PC-9 (cell line): Measurements from ENCODE around the gene RPL35. TPM values are rescaled to one million over a fixed set of nuclear protein-coding genes. Genes with fewer than 3 reads are reported as not detected.

Source experiments
- BruUV-seq: library from RNA; stranded (reverse); fragments of 400-500 nt; replicated peaks from 2 replicates; lab custom pipeline; 2021; lab: Mats Ljungman, UMichigan
- CTCF ChIA-PET: fragments of 300-600 bp; sonication (Branson Sonifier 250); formaldehyde crosslinking; loops from one replicate; lab custom pipeline; 2022; ENCODE audit warnings: antibody characterized with exemption; lab: Charles Lee
- POLR2A ChIA-PET: fragments of 300-600 bp; sonication (Branson Sonifier 250); formaldehyde crosslinking; loops from one replicate; lab custom pipeline; 2022; ENCODE audit warnings: antibody characterized with exemption; ENCODE audit not compliant: unreplicated experiment; lab: Charles Lee
- DNase-seq, 2 experiments: peaks; one replicate each; pipeline versions ENCODE4 v3.0.0 to v3.0.0-alpha.2; 2015 to 2022; ENCODE audit warnings: mixed read lengths in 1 of 2
- H2AFZ ChIP-seq: fragments of 200-600 bp; sonication (generic); 2 replicates; pipeline ENCODE4 v1.8.1; 2017; ENCODE audit warnings: antibody characterized with exemption
- H3F3A ChIP-seq: fragments of 200-600 bp; sonication (generic); 2 replicates; pipeline ENCODE4 v1.8.1; 2017; ENCODE audit warnings: antibody characterized with exemption, mild to moderate bottlenecking, low read depth; ENCODE audit not compliant: insufficient read depth
- H3K27ac ChIP-seq: fragments of 200-600 bp; sonication (generic); 2 replicates; pipeline ENCODE4 v1.6.1; 2016; ENCODE audit warnings: mixed run types
- H3K27me3 ChIP-seq: fragments of 200-600 bp; sonication (generic); 2 replicates; pipeline ENCODE4 v1.6.1; 2016; ENCODE audit warnings: low read depth, mixed run types; ENCODE audit not compliant: insufficient read depth
- H3K36me3 ChIP-seq: fragments of 200-600 bp; sonication (generic); 2 replicates; pipeline ENCODE4 v1.6.1; 2016; ENCODE audit warnings: low read depth, mixed run types
- H3K4me1 ChIP-seq: fragments of 200-600 bp; sonication (generic); replicated peaks from 2 replicates; pipeline ENCODE4 v1.6.1; 2016; ENCODE audit warnings: mixed run types; ENCODE audit not compliant: insufficient read depth
- H3K4me2 ChIP-seq: fragments of 200-600 bp; sonication (generic); 2 replicates; pipeline ENCODE4 v1.6.1; 2017; ENCODE audit warnings: mixed run types
- H3K4me3 ChIP-seq: fragments of 200-600 bp; sonication (generic); 2 replicates; pipeline ENCODE4 v1.6.1; 2016; ENCODE audit warnings: mixed run types
- H3K79me2 ChIP-seq: fragments of 200-600 bp; sonication (generic); 2 replicates; pipeline ENCODE4 v1.6.1; 2017; ENCODE audit warnings: low read depth, mixed run types
- H3K9me2 ChIP-seq: fragments of 200-600 bp; sonication (generic); 2 replicates; pipeline ENCODE4 v1.8.1; 2017; ENCODE audit warnings: mild to moderate bottlenecking; ENCODE audit not compliant: insufficient read depth
- H3K9me3 ChIP-seq: fragments of 200-600 bp; sonication (generic); 2 replicates; pipeline ENCODE4 v1.8.1; 2016; ENCODE audit warnings: low read depth; ENCODE audit not compliant: insufficient read depth
- H4K20me1 ChIP-seq: fragments of 200-600 bp; sonication (generic); 2 replicates; pipeline ENCODE4 v1.8.1; 2017; ENCODE audit not compliant: insufficient read depth
- EZH2 ChIP-seq: fragments of 200-600 bp; sonication (generic); IDR thresholded peaks from 2 replicates; pipeline ENCODE4 v1.8.0; 2017; ENCODE audit warnings: antibody characterized with exemption, low read depth
- intact Hi-C: fragments of 100-400 bp; cut with micrococcal nuclease; formaldehyde crosslinking; loops from one replicate; pipeline ENCODE4 v1.10.0; 2022; ENCODE audit not compliant: unreplicated experiment
- total RNA-seq: library from RNA; stranded (reverse); gene quantifications from 2 replicates; pipeline ENCODE4 v1.2.3, GENCODE V29; 2021
- TF ChIP-seq, protein P1 (sequence below): fragments of 200-600 bp; sonication (generic); conservative IDR thresholded peaks from 2 replicates; pipeline ENCODE4 v1.6.1; 2017; ENCODE audit warnings: mixed run types, antibody characterized with exemption, mild to moderate bottlenecking, moderate library complexity

The RPL35 gene
- total RNA-seq, 1 experiment from 2014 or later = 2,125 TPM

DNA sequence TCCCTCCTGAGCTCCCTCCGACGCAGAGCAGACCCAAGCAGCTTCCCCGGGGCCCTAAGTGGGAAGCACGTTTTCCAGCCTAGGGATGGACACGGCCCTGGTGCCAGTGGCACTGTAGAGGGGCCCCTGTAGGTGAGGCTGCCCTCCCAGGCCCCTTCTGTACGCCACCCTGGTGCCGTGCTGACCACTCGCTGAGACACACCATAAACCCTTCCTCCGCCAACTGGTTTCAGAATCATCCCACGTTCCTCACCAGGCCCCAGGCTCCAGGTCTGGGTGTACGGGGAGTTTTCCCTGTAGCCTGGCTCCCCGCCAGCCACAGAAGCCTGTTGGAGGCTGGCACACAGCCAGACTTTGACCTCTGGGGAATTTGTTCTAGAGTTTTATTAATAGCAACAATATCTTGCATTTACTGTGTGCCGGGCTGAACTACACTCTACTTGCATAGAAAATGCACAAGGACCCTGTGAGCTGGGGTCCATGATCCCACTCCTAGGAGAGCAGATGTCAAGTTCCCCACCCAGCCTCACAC, 26.7 kb downstream of the RPL35 start:
- H3K27me3 ChIP-seq = no peaks in the 10 kb centered on the region
- H3K36me3 ChIP-seq = no peaks in the 10 kb centered on the region
- peak overlapping the region; percentile 2; the same call in 1 of the 2 replicates for H3K4me3 ChIP-seq
- TF ChIP-seq, protein P1, sequence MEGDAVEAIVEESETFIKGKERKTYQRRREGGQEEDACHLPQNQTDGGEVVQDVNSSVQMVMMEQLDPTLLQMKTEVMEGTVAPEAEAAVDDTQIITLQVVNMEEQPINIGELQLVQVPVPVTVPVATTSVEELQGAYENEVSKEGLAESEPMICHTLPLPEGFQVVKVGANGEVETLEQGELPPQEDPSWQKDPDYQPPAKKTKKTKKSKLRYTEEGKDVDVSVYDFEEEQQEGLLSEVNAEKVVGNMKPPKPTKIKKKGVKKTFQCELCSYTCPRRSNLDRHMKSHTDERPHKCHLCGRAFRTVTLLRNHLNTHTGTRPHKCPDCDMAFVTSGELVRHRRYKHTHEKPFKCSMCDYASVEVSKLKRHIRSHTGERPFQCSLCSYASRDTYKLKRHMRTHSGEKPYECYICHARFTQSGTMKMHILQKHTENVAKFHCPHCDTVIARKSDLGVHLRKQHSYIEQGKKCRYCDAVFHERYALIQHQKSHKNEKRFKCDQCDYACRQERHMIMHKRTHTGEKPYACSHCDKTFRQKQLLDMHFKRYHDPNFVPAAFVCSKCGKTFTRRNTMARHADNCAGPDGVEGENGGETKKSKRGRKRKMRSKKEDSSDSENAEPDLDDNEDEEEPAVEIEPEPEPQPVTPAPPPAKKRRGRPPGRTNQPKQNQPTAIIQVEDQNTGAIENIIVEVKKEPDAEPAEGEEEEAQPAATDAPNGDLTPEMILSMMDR = no peak
- TF ChIP-seq EZH2 = no peak
- DNase-seq = peak; percentile 66 to 84
- no TSS peak for BruUV-seq
- no peaks in the 10 kb centered on the region for H4K20me1 ChIP-seq
- H2AFZ ChIP-seq = no peak overlapping the region
- no peaks in the 10 kb centered on the region for H3K9me2 ChIP-seq
- H3K4me2 ChIP-seq = peak overlapping the region; percentile 71
- H3K79me2 ChIP-seq = no peaks in the 10 kb centered on the region
- intact Hi-C loops = loop anchor here (2.0 kb wide), 1 partner anchor 16 kb away; no protein-coding TSS in a partner anchor
- H3K9me3 ChIP-seq = no peaks in the 10 kb centered on the region
- CTCF ChIA-PET = interaction anchor here (0.9 to 1.7 kb wide), 4 partner anchors 17 to 56 kb away, joined by 3 to 8 read pairs (median 4); no protein-coding TSS in a partner anchor
- peaks cover 21% of the 10 kb centered on the region; the same call in 1 of the 2 replicates for H3F3A ChIP-seq
- H3K4me1 ChIP-seq = peaks cover 20% of the 10 kb centered on the region
- peak overlapping the region; percentile 59 for H3K27ac ChIP-seq
- POLR2A ChIA-PET = interaction anchor here (0.6 to 1.0 kb wide), 3 partner anchors 18 to 305 kb away, joined by 3 to 28 read pairs (median 5); partner anchors contain the start of gene OLFML2A

DNA sequence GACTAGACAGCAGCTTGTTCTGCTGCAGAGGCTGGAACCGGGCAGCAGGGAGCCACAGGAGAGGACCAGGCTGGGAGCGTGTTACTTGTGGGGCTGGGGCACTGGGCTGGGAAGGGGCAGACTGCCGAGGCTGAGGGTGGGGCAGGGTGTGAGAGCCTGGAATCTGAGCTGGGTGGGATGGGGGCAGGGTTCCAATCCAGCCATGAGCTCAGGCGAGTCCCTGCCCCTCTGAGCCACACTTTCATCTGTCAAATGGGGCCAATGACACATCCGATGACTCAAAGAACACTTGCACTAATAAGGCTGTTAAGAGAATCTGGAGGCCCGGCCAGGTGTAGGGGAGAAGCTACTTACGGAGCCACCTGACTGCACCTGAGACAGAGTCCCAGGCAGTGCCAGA, 27.2 kb downstream of the RPL35 start:
- intact Hi-C loops = loop anchor here (1.0 to 2.0 kb wide), 2 partner anchors 16 to 22 kb away; no protein-coding TSS in a partner anchor
- H3K27me3 ChIP-seq = no peaks in the 10 kb centered on the region
- no peaks in the 10 kb centered on the region for H3K79me2 ChIP-seq
- H2AFZ ChIP-seq = no peak overlapping the region
- H3K27ac ChIP-seq = peak overlapping the region; percentile 59
- TF ChIP-seq, protein P1 = no peak
- TF ChIP-seq EZH2 = no peak
- no peaks in the 10 kb centered on the region for H3K9me3 ChIP-seq
- H3K4me2 ChIP-seq = peak overlapping the region; percentile 71
- H3K36me3 ChIP-seq = no peaks in the 10 kb centered on the region
- no peak overlapping the region; the same call in 1 of the 2 replicates for H3K4me3 ChIP-seq
- POLR2A ChIA-PET = interaction anchor here (0.6 to 1.0 kb wide), 5 partner anchors 18 to 1602 kb away, joined by 3 to 28 read pairs (median 4); partner anchors contain the start of gene OLFML2A
- H3K9me2 ChIP-seq = no peaks in the 10 kb centered on the region
- H3K4me1 ChIP-seq = peaks cover 20% of the 10 kb centered on the region
- CTCF ChIA-PET = interaction anchor here (0.9 to 1.7 kb wide), 4 partner anchors 16 to 55 kb away, joined by 3 to 8 read pairs (median 4); no protein-coding TSS in a partner anchor
- BruUV-seq = no TSS peak
- peaks cover 21% of the 10 kb centered on the region; the same call in 1 of the 2 replicates for H3F3A ChIP-seq
- H4K20me1 ChIP-seq = no peaks in the 10 kb centered on the region
- DNase-seq = peak; percentile 71 to 89

DNA sequence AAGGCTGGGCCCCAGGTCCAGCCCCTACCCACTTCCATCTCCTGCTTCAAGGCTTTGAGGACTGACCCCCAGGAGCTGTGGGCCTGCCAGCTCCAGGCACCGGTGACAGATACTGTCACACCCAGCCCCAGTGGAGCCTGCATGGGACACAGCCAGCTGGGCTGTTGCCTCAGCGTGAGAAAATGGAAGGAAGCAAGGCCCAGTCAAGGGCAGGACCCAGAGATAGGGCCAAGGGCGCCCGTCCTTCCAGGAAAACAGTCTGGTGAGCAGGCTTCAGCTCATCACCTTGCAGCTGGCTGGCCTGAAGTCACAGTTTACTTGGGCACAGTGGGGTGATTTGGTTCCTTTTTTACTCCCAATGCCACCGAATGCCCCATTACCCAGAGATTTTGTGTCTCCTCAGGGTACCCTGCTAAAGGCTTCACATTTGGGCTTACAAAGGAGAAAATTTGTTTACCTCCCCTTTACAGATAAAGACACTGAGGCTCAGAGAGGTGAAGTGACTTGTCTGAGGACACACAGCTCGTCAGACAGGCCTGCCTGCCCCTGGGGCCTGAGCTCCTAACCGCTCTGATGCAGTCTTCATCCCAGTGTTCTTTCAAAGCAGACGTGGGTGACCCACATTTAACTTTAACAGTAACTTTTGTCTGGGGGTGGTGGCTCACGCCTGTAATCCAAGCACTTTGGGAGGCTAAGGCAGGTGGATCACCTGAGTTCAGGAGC, 30.0 kb downstream of the RPL35 start:
- ChIA-PET POLR2A (interaction anchor here (0.6 kb wide), 1 partner anchor 57 kb away, joined by 11 read pairs; no protein-coding TSS in a partner anchor), CTCF (no interaction called here)
- Histone ChIP-seq H3K4me2 (no peak overlapping the region), H3K27ac (no peak overlapping the region), H3K9me2 (no peaks in the 10 kb centered on the region), H3K4me1 (peaks cover 20% of the 10 kb centered on the region), H4K20me1 (no peaks in the 10 kb centered on the region), H3K4me3 (no peak overlapping the region), H3K79me2 (no peaks in the 10 kb centered on the region), H3K27me3 (no peaks in the 10 kb centered on the region), H3F3A (peaks cover 21% of the 10 kb centered on the region; the same call in 1 of the 2 replicates), H3K36me3 (no peaks in the 10 kb centered on the region), H2AFZ (no peak overlapping the region), H3K9me3 (no peaks in the 10 kb centered on the region)
- intact Hi-C loops = no loop called here
- TF ChIP-seq EZH2 = no peak
- TF ChIP-seq, protein P1 = no peak
- DNase-seq = no peak
- BruUV-seq = no TSS peak
